Measurements from ENCODE around the gene CORO2B. TPM values are rescaled to one million over a fixed set of nuclear protein-coding genes. Genes with fewer than 3 reads are reported as not detected.
"Not testable (repeated sequence)": the region's sequence is repeated elsewhere in the genome, so short reads cannot be mapped to it uniquely, and the experiment has no call there.

Gene CORO2B
- total RNA-seq, 1 donor from 2014 or later, result 10.2 TPM

- intact Hi-C loops (cut with DNase I), result no loop called here
- DNase-seq (ENCODE audit: low spot score) (no peak), ATAC-seq (no peak)
Observed at GRCh38 chr15:68726246-68726645, 147.5 kb downstream of the CORO2B start.

GRCh38 chr15:68729789-68730411 lies 151.1 kb downstream of the CORO2B start:
- no peak for DNase-seq (ENCODE audit: low spot score)
- ATAC-seq, result peak; percentile 25
- intact Hi-C loops (cut with DNase I), result loop anchor here (2.0 to 5.0 kb wide), 2 partner anchors 147 to 188 kb away; no protein-coding TSS in a partner anchor

GRCh38 chr15:68730471-68730919 lies 151.7 kb downstream of the CORO2B start:
- DNase-seq (ENCODE audit: low spot score) (peak; percentile 63), ATAC-seq (peak; percentile 55)
- intact Hi-C loops (cut with DNase I), result loop anchor here (2.0 to 5.0 kb wide), 2 partner anchors 146 to 188 kb away; no protein-coding TSS in a partner anchor

GRCh38 chr15:68730976-68731897 lies 152.4 kb downstream of the CORO2B start:
- intact Hi-C loops (cut with DNase I), result loop anchor here (2.0 to 5.0 kb wide), 2 partner anchors 146 to 189 kb away; no protein-coding TSS in a partner anchor
- DNase-seq (ENCODE audit: low spot score) (no peak), ATAC-seq (peak; percentile 9)

GRCh38 chr15:68732451-68732850 lies 153.7 kb downstream of the CORO2B start:
- DNase-seq (ENCODE audit: low spot score) (no peak), ATAC-seq (no peak)
- intact Hi-C loops (cut with DNase I), result loop anchor here (5.0 kb wide), 1 partner anchor 190 kb away; no protein-coding TSS in a partner anchor

GRCh38 chr15:68733666-68734065 lies 154.9 kb downstream of the CORO2B start:
- no peak for ATAC-seq
- DNase-seq (ENCODE audit: low spot score), result no peak
- intact Hi-C loops (cut with DNase I), result loop anchor here (5.0 kb wide), 1 partner anchor 191 kb away; no protein-coding TSS in a partner anchor

- ATAC-seq (no peak), DNase-seq (ENCODE audit: low spot score) (no peak)
- intact Hi-C loops (cut with DNase I), result loop anchor here (5.0 kb wide), 1 partner anchor 192 kb away; no protein-coding TSS in a partner anchor
Observed at GRCh38 chr15:68734352-68734751, 155.6 kb downstream of the CORO2B start.

- DNase-seq (ENCODE audit: low spot score) (no peak), ATAC-seq (no peak)
- intact Hi-C loops (cut with DNase I), result loop anchor here (5.0 kb wide), 1 partner anchor 193 kb away; no protein-coding TSS in a partner anchor
Observed at GRCh38 chr15:68734881-68735280, 156.1 kb downstream of the CORO2B start.

GRCh38 chr15:68735610-68736009 lies 156.8 kb downstream of the CORO2B start:
- DNase-seq (ENCODE audit: low spot score) (no peak), ATAC-seq (no peak)
- intact Hi-C loops (cut with DNase I), result no loop called here

GRCh38 chr15:68739390-68740080 lies 160.7 kb downstream of the CORO2B start:
- ATAC-seq, result no peak
- no peak for DNase-seq (ENCODE audit: low spot score)
- intact Hi-C loops (cut with DNase I), result no loop called here

GRCh38 chr15:68743256-68743655 lies 164.5 kb downstream of the CORO2B start:
- no peak for DNase-seq (ENCODE audit: low spot score)
- intact Hi-C loops (cut with DNase I), result no loop called here
- no peak for ATAC-seq

- no peak for ATAC-seq
Observed at GRCh38 chr15:68749365-68749764, 170.6 kb downstream of the CORO2B start.

GRCh38 chr15:68749793-68750192 lies 171.0 kb downstream of the CORO2B start:
- DNase-seq (ENCODE audit: low spot score), result no peak
- intact Hi-C loops (cut with DNase I), result no loop called here
- no peak for ATAC-seq

More at GRCh38 chr15:68749365-68749764, 170.6 kb downstream of the CORO2B start:
- no peak for DNase-seq (ENCODE audit: low spot score)
- intact Hi-C loops (cut with DNase I), result no loop called here

- ATAC-seq (no peak), DNase-seq (ENCODE audit: low spot score) (no peak)
- intact Hi-C loops (cut with DNase I), result no loop called here
Observed at GRCh38 chr15:68751622-68752021, 172.8 kb downstream of the CORO2B start.

GRCh38 chr15:68755731-68756130 lies 176.9 kb downstream of the CORO2B start:
- ATAC-seq (no peak), DNase-seq (ENCODE audit: low spot score) (no peak)
- intact Hi-C loops (cut with DNase I), result no loop called here

- ATAC-seq; DNase-seq (ENCODE audit: low spot score); intact Hi-C loops (cut with DNase I): not testable (repeated sequence)
Observed at GRCh38 chr15:68759982-68760579, 181.3 kb downstream of the CORO2B start.

- no peak for ATAC-seq
- intact Hi-C loops (cut with DNase I), result no loop called here
Observed at GRCh38 chr15:68763063-68763462, 184.3 kb downstream of the CORO2B start.

GRCh38 chr15:68764090-68764489 lies 185.3 kb downstream of the CORO2B start:
- ATAC-seq (no peak), DNase-seq (ENCODE audit: low spot score) (no peak)
- intact Hi-C loops (cut with DNase I), result no loop called here

More at GRCh38 chr15:68763063-68763462, 184.3 kb downstream of the CORO2B start:
- no peak for DNase-seq (ENCODE audit: low spot score)

All from sciatic nerve (tissue), 2 donors.